ENCODE measurements around the gene MAPRE3.

Gene MAPRE3

GRCh38 chr2:26983746-26984145 is 13.3 kb downstream of the MAPRE3 start:
- DNase-seq (ENCODE audit: low read depth): no peak

DNA sequence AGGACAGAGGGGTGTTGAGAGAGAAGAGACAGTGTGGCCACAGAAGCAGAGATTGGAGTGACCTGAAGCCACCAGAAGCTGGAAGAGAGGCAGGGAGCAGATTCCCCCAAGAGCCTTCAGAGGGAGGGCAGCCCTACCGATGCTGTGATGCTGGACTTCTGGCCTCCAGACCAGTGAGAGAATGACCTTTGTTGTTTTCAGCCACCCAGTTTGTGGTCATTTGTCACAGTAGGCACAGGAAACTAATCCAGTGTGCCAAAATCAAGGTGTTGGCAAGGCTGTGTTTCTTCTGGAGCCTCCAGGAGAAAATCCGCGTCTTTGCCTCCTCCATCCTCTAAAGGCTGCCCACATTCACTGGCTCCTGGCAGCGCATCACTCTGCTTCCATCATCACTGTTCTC is 15.4 kb downstream of the MAPRE3 start:
- no peak for DNase-seq (ENCODE audit: low read depth)

- no peak for DNase-seq (ENCODE audit: low read depth)
Measured at GRCh38 chr2:26986576-26986975, 16.1 kb downstream of the MAPRE3 start.

DNA sequence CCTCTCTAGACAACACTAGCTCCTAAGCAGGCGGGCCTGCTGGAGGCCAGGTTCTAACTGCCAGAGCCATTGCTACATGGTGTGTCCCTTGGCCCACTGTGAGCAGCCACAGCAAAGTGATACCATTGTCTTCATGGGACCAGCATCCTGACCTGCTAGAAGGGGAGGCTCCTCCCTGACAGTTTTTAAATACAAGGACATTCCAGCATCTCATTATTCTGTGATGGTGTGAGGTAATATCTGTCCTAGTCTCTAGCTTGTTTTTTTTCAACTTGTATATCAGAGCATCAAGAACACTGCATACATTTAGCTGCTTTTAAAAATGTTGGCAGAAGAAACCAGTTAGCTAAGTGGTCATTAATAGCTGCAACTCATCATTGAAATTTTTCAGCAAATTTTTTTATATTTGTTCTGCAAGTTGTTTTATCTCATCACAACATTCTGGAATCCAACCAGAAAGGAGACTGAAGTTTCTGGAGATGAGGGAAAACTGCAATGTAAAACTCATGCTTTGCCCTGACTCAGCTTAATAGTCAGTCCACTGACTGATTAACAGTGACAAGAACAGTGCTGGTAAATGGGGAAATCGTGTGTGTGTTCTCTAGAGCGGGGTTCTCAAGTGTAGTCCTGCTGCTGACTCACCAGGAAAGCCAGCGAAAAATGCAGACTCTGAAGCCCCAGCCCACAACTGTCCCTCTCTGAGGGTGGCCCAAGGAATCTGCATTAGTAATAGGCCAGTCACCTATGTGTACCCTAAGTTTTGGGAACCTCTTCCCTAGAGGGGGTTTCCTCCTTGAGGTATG is 17.8 kb downstream of the MAPRE3 start:
- no peak for DNase-seq (ENCODE audit: low read depth)

DNA sequence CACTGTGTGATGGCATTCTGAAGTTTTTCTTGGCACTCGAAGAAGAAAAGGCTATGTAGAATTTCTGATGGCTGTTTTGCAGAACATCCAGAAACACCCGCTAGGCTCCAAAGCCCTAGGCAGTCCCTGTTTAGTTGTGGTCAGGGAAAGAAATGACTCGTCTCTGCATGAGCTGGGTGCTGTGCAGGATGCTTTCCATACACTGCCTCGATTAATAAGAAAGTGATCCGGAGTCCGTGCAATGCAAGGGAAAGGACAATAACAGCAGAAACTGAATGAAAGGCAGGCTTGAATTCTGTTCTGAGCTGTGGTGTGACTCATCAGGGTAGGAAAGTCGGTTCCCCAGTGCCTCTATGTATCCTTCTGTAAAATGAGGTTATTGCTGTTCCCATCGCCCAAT is 18.7 kb downstream of the MAPRE3 start:
- no peak for DNase-seq (ENCODE audit: low read depth)

- DNase-seq (ENCODE audit: low read depth): no peak
Measured at GRCh38 chr2:26991717-26992116, 21.3 kb downstream of the MAPRE3 start.

GRCh38 chr2:26993768-26994167 is 23.3 kb downstream of the MAPRE3 start:
- no peak for DNase-seq (ENCODE audit: low read depth)

DNA sequence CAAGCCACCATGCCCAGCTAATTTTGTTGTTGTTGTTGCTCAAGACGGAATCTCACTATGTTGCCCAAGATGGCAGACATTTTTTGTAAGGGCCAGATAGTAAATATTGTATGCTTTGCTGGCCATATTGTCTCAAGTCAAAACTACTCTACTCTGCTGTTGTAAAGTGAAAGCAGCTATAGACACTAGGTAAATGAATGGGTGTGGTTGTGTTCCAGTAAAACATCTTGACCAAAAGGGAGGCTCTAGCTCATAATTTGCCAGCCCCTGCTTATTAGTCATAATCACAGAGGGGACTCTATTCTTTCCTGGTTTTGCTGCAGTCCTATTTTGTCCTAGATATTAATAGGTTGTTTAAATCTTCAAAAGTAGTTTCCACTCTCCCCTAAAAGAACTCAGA is 24.5 kb downstream of the MAPRE3 start:
- DNase-seq (ENCODE audit: low read depth): no peak

DNA sequence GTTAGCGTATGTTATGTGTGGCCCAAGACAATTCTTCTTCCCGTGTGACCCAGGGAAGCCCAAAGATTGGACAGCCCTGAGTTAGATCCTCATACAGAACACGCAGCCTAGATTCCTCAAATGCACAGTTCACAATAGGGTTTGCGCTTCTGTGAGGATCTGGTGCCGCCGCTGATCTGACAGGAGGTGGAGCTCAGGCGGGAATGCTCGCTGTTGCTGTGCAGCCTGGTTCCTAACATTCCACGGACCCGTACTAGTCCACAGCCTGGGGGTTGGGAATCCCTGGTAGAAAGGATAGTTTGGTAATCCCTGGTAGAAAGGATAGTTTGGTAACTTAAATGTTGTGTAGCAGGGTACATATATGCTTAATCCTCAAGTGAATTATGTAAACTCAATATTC is 27.0 kb downstream of the MAPRE3 start:
- DNase-seq (ENCODE audit: low read depth): no peak

GRCh38 chr2:26998323-26998722 is 27.9 kb downstream of the MAPRE3 start:
- DNase-seq (ENCODE audit: low read depth): no peak

DNA sequence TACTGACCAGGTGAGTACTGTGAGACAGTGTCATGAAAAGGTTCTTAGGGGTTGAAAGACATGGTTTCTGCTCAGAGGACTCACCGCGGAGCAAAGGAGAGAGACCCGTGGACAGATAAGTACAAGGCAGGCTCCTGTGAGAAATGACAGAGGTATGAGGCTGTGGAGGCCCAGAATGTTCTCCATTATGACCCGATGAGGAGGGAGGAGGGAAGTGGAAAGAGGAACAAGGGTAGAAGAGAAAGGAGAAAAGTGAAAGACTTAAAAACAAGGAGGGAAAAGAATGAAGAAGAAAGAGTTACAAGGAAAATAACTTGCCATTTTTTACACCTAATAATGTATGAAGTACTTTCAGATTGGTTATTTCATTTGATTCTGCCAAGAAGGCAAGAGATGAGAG is 29.8 kb downstream of the MAPRE3 start:
- DNase-seq (ENCODE audit: low read depth): no peak

GRCh38 chr2:27000995-27001394 is 30.6 kb downstream of the MAPRE3 start:
- no peak for DNase-seq (ENCODE audit: low read depth)

- DNase-seq (ENCODE audit: low read depth): no peak
Measured at GRCh38 chr2:27001950-27002349, 31.5 kb downstream of the MAPRE3 start.

GRCh38 chr2:27003007-27003406 is 32.6 kb downstream of the MAPRE3 start:
- DNase-seq (ENCODE audit: low read depth): no peak

GRCh38 chr2:27003857-27004256 is 33.4 kb downstream of the MAPRE3 start:
- no peak for DNase-seq (ENCODE audit: low read depth)

- no peak for DNase-seq (ENCODE audit: low read depth)
Measured at GRCh38 chr2:27006602-27007415, 36.4 kb downstream of the MAPRE3 start.

DNA sequence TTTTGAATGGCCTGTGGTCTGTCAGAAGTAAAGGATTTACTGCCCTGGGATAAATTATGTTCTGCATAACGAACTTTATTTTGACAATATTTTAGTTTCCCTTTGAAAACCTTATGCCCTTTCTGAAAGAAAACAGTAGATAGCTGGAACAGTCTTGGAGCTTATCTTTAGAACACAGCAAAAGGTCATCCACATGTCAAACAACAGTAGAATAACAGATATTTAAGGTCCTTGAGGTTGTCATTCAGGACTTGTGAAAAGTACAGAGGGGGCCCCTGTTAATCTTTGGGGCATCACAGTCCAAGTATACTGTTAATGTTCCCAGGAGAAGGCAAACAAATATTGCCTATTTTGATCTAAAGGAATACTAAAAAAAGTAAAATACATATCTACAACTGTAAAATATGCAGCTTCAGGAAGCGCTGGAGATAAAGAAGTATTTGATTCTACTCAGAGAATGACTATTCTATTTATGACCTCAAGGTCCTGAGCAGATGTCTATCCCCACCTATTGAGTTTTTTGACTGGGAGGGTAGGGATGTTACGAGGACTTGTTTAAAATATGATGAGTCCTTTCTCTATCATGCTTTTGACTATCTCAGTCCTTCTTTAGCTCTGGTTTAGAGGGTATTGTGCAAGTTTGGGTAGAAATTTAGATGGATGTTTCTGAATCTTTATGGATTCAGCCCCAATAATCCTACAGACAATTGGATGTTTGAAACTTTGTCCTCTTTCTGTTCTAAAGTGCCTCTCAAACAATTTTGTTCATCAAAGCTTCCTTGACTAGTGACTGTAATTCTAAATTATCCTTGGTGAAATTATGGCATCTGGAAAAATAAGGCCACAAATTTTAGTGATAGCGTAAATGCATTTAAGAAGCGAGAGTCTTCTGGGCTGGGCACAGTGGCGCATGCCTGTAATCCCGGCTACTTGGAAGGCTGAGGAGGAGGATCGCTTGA is 37.3 kb downstream of the MAPRE3 start:
- DNase-seq (ENCODE audit: low read depth): no peak

DNA sequence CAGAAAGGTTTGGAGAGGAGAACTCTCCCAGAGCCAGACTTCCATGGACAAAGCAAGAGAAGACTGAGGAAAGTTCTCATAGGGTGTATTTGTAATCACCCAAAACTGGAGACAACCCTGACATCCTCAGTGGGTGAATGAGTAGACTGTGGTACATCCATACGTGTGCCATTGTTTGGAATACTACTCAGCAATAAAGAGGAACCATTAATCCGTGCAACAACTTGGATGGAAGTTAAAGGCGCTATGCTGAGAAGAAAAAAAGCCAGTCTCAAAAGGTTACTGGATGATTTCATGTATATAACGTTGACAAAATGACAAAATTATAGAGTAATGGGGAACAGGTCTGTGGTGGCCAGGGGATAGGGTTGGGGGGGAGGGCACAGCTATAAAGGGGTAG is 38.2 kb downstream of the MAPRE3 start:
- DNase-seq (ENCODE audit: low read depth): no peak

- DNase-seq (ENCODE audit: low read depth): no peak
Measured at GRCh38 chr2:27009083-27009482, 38.6 kb downstream of the MAPRE3 start.

GRCh38 chr2:27009716-27010115 is 39.3 kb downstream of the MAPRE3 start:
- no peak for DNase-seq (ENCODE audit: low read depth)

- DNase-seq (ENCODE audit: low read depth): no peak
Measured at GRCh38 chr2:27010139-27010538, 39.7 kb downstream of the MAPRE3 start.

DNA sequence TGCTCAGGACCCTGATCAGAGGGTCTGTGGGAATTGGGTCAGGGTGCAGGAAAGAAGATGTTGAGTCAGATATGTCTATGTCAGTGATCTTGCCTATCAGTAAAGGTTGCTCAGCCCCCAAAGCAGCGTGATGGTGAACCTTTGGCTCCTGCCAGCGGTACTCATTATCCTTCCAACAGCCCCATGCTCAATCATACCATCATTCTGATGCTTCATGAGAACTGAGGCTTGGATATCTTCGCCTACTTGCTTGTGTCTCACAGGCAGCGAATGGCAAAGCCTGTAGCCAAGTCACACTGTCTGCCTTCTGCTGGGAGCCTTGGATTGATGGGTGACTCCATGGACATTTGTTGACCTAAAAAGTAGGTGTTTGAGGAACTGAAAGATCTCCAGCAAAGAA is 43.3 kb downstream of the MAPRE3 start:
- DNase-seq (ENCODE audit: low read depth): no peak

All from stimulated activated CD8-positive, alpha-beta memory T cell treated with anti-CD3 and anti-CD28 coated beads, Interleukin-12 subunit alpha, Interleukin-12 subunit beta, amount 100 ng/mL, for 4 hours (primary cell).